Progenitor cell of endocrine pancreas (in vitro differentiated cells): ENCODE measurements around the gene MEGF8. TPM values are rescaled to one million over a fixed set of nuclear protein-coding genes. Genes with fewer than 3 reads are reported as not detected.

Source experiments
- DNase-seq: peaks from one replicate; pipeline ENCODE4 v3.0.0; 2021; ENCODE audit warnings: low spot score; ENCODE audit not compliant: unreplicated experiment
- H3K27ac Mint-ChIP-seq: 2 replicates; pipeline ENCODE4 v1.8.0; 2021; ENCODE audit warnings: mild to moderate bottlenecking, moderate library complexity, mixed read lengths
- H3K27me3 Mint-ChIP-seq: 2 replicates; pipeline ENCODE4 v1.8.0; 2021; ENCODE audit warnings: mixed read lengths
- H3K36me3 Mint-ChIP-seq: 2 replicates; pipeline ENCODE4 v1.8.0; 2022; ENCODE audit warnings: mixed read lengths; ENCODE audit not compliant: insufficient read depth
- H3K4me1 Mint-ChIP-seq: 2 replicates; pipeline ENCODE4 v1.8.0; 2021; ENCODE audit warnings: low read depth, mixed read lengths
- H3K4me3 Mint-ChIP-seq: 2 replicates; pipeline ENCODE4 v1.8.0; 2021; ENCODE audit warnings: low read depth, mild to moderate bottlenecking, moderate library complexity, mixed read lengths
- H3K9me3 Mint-ChIP-seq: 2 replicates; pipeline ENCODE4 v1.8.0; 2021; ENCODE audit warnings: low read depth, mixed read lengths
- CTCF ChIP-seq: fragments of 200-600 bp; sonication (generic); IDR thresholded peaks from one replicate; pipeline ENCODE4 v1.5.0; 2021; ENCODE audit warnings: antibody characterized with exemption, mild to moderate bottlenecking; ENCODE audit not compliant: unreplicated experiment
- total RNA-seq: library from RNA; stranded (reverse); gene quantifications from 2 replicates; pipeline ENCODE4 v1.2.1, GENCODE V29; 2021

Gene MEGF8
- total RNA-seq, 1 donor from 2014 or later: 61.7 TPM

- no peaks in the 10 kb centered on the region for H3K9me3 Mint-ChIP-seq
- H3K36me3 Mint-ChIP-seq: peaks cover 16% of the 10 kb centered on the region
- H3K4me3 Mint-ChIP-seq: no peak overlapping the region
- H3K27me3 Mint-ChIP-seq: no peaks in the 10 kb centered on the region
- H3K4me1 Mint-ChIP-seq: no peaks in the 10 kb centered on the region
- no peak overlapping the region for H3K27ac Mint-ChIP-seq
- no peak for TF ChIP-seq CTCF
- no peak for DNase-seq
Measured at GRCh38 chr19:42351079-42351735, 25.8 kb downstream of the MEGF8 start.

DNA sequence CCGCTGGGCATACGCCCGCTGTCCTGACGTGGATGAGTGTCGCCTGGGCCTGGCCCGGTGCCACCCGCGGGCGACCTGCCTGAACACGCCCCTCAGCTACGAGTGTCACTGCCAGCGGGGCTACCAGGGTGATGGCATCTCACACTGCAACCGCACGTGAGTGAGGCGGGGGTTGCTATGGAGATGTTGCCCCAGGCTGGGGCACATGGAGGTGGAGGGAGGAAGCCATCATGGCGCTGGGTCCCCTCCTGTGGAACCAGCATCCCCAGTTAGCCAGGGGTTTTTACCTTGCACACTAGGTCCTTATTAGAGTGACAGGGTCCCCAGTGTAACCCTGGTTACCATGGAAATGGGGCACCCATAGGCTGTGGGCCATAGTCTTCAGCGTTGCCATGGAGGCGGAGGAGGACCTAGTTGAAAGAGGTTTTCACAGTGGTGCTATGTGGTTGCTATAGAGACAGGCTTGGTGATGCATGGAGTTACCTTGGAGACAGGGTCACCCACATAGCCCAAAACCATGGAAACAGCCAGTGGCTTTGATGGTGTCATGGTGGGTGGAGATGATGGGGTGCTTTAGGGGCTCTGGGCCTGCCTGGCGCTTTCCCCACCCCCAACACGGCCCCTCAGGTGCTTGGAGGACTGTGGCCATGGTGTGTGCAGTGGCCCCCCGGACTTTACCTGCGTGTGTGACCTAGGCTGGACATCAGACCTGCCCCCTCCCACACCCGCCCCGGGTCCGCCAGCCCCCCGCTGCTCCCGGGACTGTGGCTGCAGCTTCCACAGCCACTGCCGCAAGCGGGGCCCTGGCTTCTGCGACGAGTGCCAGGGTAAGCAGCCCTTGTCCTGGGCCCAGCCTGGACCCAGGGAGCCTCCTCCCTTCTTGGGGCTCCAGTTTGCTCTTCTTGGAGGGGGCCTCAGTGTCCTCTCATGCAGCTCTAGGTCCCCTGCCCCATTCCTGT is 27.1 kb downstream of the MEGF8 start:
- Mint-ChIP-seq H3K27ac (no peak overlapping the region), H3K36me3 (peaks cover 17% of the 10 kb centered on the region), H3K4me1 (no peaks in the 10 kb centered on the region), H3K27me3 (no peaks in the 10 kb centered on the region), H3K4me3 (no peak overlapping the region), H3K9me3 (no peaks in the 10 kb centered on the region)
- TF ChIP-seq CTCF: no peak
- DNase-seq: no peak

DNA sequence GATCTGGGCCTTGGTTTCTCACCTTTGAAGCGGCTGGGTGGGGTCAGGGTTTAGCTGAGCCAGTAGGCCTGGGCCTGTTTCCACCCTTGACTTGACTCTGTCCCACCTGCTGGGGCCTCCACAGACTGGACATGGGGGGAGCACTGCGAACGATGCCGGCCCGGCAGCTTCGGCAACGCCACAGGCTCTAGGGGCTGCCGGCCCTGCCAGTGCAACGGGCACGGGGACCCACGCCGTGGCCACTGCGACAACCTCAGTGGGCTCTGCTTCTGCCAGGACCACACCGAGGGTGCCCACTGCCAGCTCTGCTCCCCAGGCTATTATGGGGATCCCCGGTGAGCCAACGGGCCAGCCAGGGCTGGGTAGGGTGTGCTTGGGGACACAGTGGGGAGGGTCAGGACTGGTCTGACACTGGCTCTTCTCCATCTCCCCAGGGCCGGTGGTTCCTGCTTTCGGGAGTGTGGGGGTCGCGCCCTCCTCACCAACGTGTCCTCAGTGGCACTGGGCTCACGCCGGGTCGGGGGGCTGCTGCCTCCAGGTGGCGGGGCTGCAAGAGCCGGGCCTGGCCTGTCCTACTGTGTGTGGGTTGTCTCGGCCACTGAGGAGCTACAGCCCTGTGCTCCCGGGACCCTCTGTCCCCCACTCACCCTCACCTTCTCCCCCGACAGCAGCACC is 28.0 kb downstream of the MEGF8 start:
- H3K27ac Mint-ChIP-seq: no peak overlapping the region
- no peaks in the 10 kb centered on the region for H3K27me3 Mint-ChIP-seq
- TF ChIP-seq CTCF: no peak
- no peaks in the 10 kb centered on the region for H3K9me3 Mint-ChIP-seq
- no peak for DNase-seq
- no peak overlapping the region for H3K4me3 Mint-ChIP-seq
- H3K36me3 Mint-ChIP-seq: peaks cover 17% of the 10 kb centered on the region
- no peaks in the 10 kb centered on the region for H3K4me1 Mint-ChIP-seq

DNA sequence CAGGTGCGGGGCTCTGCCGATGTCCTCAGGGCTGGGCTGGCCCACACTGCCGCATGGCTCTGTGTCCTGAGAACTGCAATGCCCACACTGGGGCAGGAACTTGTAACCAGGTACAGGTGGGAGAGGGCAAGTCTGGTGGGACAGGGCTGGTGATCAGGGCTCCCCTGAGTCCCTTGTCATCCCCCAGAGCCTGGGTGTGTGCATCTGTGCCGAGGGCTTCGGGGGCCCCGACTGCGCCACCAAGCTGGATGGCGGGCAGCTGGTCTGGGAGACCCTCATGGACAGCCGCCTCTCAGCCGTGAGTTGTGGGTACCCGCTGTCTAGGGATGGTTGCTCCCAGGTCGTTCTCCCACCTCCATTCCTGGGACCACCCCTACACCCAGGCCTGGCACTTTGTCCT is 30.5 kb downstream of the MEGF8 start:
- no peaks in the 10 kb centered on the region for H3K9me3 Mint-ChIP-seq
- peaks cover under 1% of the 10 kb centered on the region for H3K4me1 Mint-ChIP-seq
- no peak for TF ChIP-seq CTCF
- H3K4me3 Mint-ChIP-seq: no peak overlapping the region
- H3K27ac Mint-ChIP-seq: no peak overlapping the region
- H3K27me3 Mint-ChIP-seq: no peaks in the 10 kb centered on the region
- no peak for DNase-seq
- peaks cover 15% of the 10 kb centered on the region for H3K36me3 Mint-ChIP-seq

GRCh38 chr19:42356686-42357085 is 31.3 kb downstream of the MEGF8 start:
- H3K36me3 Mint-ChIP-seq: peaks cover 18% of the 10 kb centered on the region
- no peak for DNase-seq
- peaks cover 1% of the 10 kb centered on the region for H3K4me1 Mint-ChIP-seq
- H3K27me3 Mint-ChIP-seq: no peaks in the 10 kb centered on the region
- no peak overlapping the region for H3K27ac Mint-ChIP-seq
- no peak overlapping the region for H3K4me3 Mint-ChIP-seq
- TF ChIP-seq CTCF: no peak
- no peaks in the 10 kb centered on the region for H3K9me3 Mint-ChIP-seq
